Large intestine (tissue), 3 donors: ENCODE results near the gene ASCC3. TPM values are rescaled to one million over a fixed set of nuclear protein-coding genes. Genes with fewer than 3 reads are reported as not detected.

Experiments
- DNase-seq, 2 donors: peaks; one replicate each; pipeline versions ENCODE4 v3.0.0 to v3.0.0-alpha.2; 2013
- H3K27ac ChIP-seq: one replicate; pipeline ENCODE4 v1.5.1; 2013; ENCODE audit warnings: low read length
- H3K27me3 ChIP-seq: 2 replicates; pipeline ENCODE4 v1.6.1; 2013; ENCODE audit warnings: low read length; ENCODE audit not compliant: control insufficient read depth, insufficient read depth
- H3K36me3 ChIP-seq: 2 replicates; pipeline ENCODE4 v1.6.1; 2013; ENCODE audit warnings: low read length; ENCODE audit not compliant: control insufficient read depth, insufficient read depth
- H3K4me1 ChIP-seq: one replicate; pipeline ENCODE4 v1.6.1; 2013; ENCODE audit warnings: low read length; ENCODE audit not compliant: control insufficient read depth, insufficient read depth
- H3K4me3 ChIP-seq: one replicate; pipeline ENCODE4 v1.5.1; 2013; ENCODE audit warnings: low read length
- H3K9me3 ChIP-seq: one replicate; pipeline ENCODE4 v1.6.1; 2013; ENCODE audit warnings: mild to moderate bottlenecking, low read depth, low read length, moderate library complexity; ENCODE audit not compliant: control insufficient read depth
- WGBS: methylation state at CpG from one replicate; pipeline ENCODE4 v1.1.5; 2013; ENCODE audit warnings: low lambda C conversion rate; ENCODE audit not compliant: insufficient coverage; 5-methylcytosine and 5-hydroxymethylcytosine counted together
- polyA plus RNA-seq: library from polyadenylated mRNA; unstranded; fragments of 120-200 nt; gene quantifications from one replicate; pipeline ENCODE4 v1.2.1, GENCODE V29; 2013

Gene ASCC3
- polyA plus RNA-seq, 1 donor: 25.8 TPM

GRCh38 chr6:100627911-100628758, 253.0 kb downstream of the ASCC3 start:
- WGBS: 100% methylated on average over 2 of the region's 3 CpGs
- H3K4me1 ChIP-seq: no peaks in the 10 kb centered on the region

GRCh38 chr6:100626721-100627120, 254.4 kb downstream of the ASCC3 start:
- H3K27ac ChIP-seq: no peak overlapping the region
- no peak for DNase-seq
- no peaks in the 10 kb centered on the region for H3K4me1 ChIP-seq
- no peak overlapping the region for H3K4me3 ChIP-seq
- no peaks in the 10 kb centered on the region for H3K27me3 ChIP-seq
- 100% methylated on average over 1 of the region's 1 CpG for WGBS
- no peaks in the 10 kb centered on the region for H3K9me3 ChIP-seq
- H3K36me3 ChIP-seq: peaks cover 14% of the 10 kb centered on the region

More at GRCh38 chr6:100627911-100628758, 253.0 kb downstream of the ASCC3 start:
- Histone ChIP-seq H3K4me3 (no peak overlapping the region), H3K27me3 (no peaks in the 10 kb centered on the region), H3K36me3 (peaks cover 11% of the 10 kb centered on the region), H3K9me3 (no peaks in the 10 kb centered on the region), H3K27ac (no peak overlapping the region)
- no peak for DNase-seq

- Histone ChIP-seq H3K4me3 (no peak overlapping the region), H3K27me3 (no peaks in the 10 kb centered on the region), H3K27ac (no peak overlapping the region), H3K4me1 (no peaks in the 10 kb centered on the region), H3K9me3 (no peaks in the 10 kb centered on the region), H3K36me3 (peaks cover 17% of the 10 kb centered on the region)
- WGBS: 80% methylated on average over 1 of the region's 2 CpGs
- no peak for DNase-seq
Observed at GRCh38 chr6:100622907-100623692, 258.0 kb downstream of the ASCC3 start.

GRCh38 chr6:100620085-100620840, 260.9 kb downstream of the ASCC3 start:
- Histone ChIP-seq H3K4me3 (no peak overlapping the region), H3K27ac (no peak overlapping the region), H3K9me3 (no peaks in the 10 kb centered on the region), H3K4me1 (no peaks in the 10 kb centered on the region), H3K27me3 (no peaks in the 10 kb centered on the region), H3K36me3 (peaks cover 14% of the 10 kb centered on the region)
- no peak for DNase-seq
- WGBS: no CpG with 5 or more reads among the region's 3 CpGs

- no peaks in the 10 kb centered on the region for H3K27me3 ChIP-seq
- H3K27ac ChIP-seq: no peak overlapping the region
- H3K4me3 ChIP-seq: no peak overlapping the region
- H3K36me3 ChIP-seq: peaks cover 11% of the 10 kb centered on the region
- no peaks in the 10 kb centered on the region for H3K4me1 ChIP-seq
- WGBS: no CpG with 5 or more reads among the region's 4 CpGs
- DNase-seq: no peak
- no peaks in the 10 kb centered on the region for H3K9me3 ChIP-seq
Observed at GRCh38 chr6:100618351-100618671, 262.8 kb downstream of the ASCC3 start.

- Histone ChIP-seq H3K9me3 (no peaks in the 10 kb centered on the region), H3K27ac (no peak overlapping the region), H3K4me3 (no peak overlapping the region), H3K36me3 (peaks cover 11% of the 10 kb centered on the region), H3K27me3 (no peaks in the 10 kb centered on the region), H3K4me1 (no peaks in the 10 kb centered on the region)
- no peak for DNase-seq
- WGBS: 100% methylated on average over 2 of the region's 4 CpGs
Observed at GRCh38 chr6:100617633-100618350, 263.3 kb downstream of the ASCC3 start.

GRCh38 chr6:100614933-100615332, 266.2 kb downstream of the ASCC3 start:
- Histone ChIP-seq H3K27me3 (no peaks in the 10 kb centered on the region), H3K36me3 (peaks cover 5% of the 10 kb centered on the region), H3K4me1 (no peaks in the 10 kb centered on the region), H3K4me3 (no peak overlapping the region), H3K9me3 (no peaks in the 10 kb centered on the region), H3K27ac (no peak overlapping the region)
- 96% methylated on average over 3 of the region's 8 CpGs for WGBS
- no peak for DNase-seq

- WGBS: 98% methylated on average over 4 of the region's 4 CpGs
- Histone ChIP-seq H3K27ac (no peak overlapping the region), H3K4me3 (no peak overlapping the region), H3K9me3 (no peaks in the 10 kb centered on the region), H3K27me3 (no peaks in the 10 kb centered on the region), H3K36me3 (peaks cover 5% of the 10 kb centered on the region), H3K4me1 (no peaks in the 10 kb centered on the region)
- no peak for DNase-seq
Observed at GRCh38 chr6:100614386-100614785, 266.7 kb downstream of the ASCC3 start.

GRCh38 chr6:100613656-100614055, 267.5 kb downstream of the ASCC3 start:
- Histone ChIP-seq H3K27ac (no peak overlapping the region), H3K27me3 (no peaks in the 10 kb centered on the region), H3K4me1 (no peaks in the 10 kb centered on the region), H3K9me3 (no peaks in the 10 kb centered on the region), H3K4me3 (no peak overlapping the region), H3K36me3 (peaks cover 5% of the 10 kb centered on the region)
- WGBS: 100% methylated on average over 3 of the region's 3 CpGs
- no peak for DNase-seq

- peaks cover 2% of the 10 kb centered on the region for H3K36me3 ChIP-seq
- no peaks in the 10 kb centered on the region for H3K4me1 ChIP-seq
- H3K9me3 ChIP-seq: no peaks in the 10 kb centered on the region
- H3K27me3 ChIP-seq: no peaks in the 10 kb centered on the region
- H3K4me3 ChIP-seq: no peak overlapping the region
- no peak overlapping the region for H3K27ac ChIP-seq
- no peak for DNase-seq
- no CpG with 5 or more reads among the region's 2 CpGs for WGBS
Observed at GRCh38 chr6:100612094-100612493, 269.0 kb downstream of the ASCC3 start.
